ENCODE data around the gene HS6ST3. TPM values are rescaled to one million over a fixed set of nuclear protein-coding genes. Genes with fewer than 3 reads are reported as not detected.

HS6ST3 gene
- total and polyA plus RNA-seq, 10 donors: 0.03 TPM; not detected in 9

DNA sequence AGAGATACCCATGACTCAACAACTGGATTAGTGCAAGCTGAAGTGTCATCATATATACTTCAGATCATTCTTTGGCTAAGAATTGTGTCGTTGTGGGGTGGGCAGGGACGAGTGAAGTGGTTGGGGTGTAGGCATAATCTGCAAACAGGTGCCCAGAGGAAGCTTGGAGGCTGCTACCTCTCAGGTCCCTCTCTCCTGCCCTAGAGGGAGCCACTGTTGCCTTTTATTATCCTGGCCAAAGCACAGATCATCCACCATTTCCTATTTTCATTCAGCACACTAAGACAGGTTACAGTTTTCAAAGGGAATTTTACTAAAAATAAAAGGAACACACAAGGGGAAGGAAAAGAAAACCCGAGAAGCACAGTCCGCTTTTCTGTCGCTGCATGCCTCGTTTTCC is 126.6 kb downstream of the HS6ST3 start:
- intact Hi-C loops (cut with DNase I; ENCODE audit: low total_unique reads): no loop called here
- TF ChIP-seq POLR2A (IDR thresholded peaks at IDR 0.05): no peak
- TF ChIP-seq, protein P1, sequence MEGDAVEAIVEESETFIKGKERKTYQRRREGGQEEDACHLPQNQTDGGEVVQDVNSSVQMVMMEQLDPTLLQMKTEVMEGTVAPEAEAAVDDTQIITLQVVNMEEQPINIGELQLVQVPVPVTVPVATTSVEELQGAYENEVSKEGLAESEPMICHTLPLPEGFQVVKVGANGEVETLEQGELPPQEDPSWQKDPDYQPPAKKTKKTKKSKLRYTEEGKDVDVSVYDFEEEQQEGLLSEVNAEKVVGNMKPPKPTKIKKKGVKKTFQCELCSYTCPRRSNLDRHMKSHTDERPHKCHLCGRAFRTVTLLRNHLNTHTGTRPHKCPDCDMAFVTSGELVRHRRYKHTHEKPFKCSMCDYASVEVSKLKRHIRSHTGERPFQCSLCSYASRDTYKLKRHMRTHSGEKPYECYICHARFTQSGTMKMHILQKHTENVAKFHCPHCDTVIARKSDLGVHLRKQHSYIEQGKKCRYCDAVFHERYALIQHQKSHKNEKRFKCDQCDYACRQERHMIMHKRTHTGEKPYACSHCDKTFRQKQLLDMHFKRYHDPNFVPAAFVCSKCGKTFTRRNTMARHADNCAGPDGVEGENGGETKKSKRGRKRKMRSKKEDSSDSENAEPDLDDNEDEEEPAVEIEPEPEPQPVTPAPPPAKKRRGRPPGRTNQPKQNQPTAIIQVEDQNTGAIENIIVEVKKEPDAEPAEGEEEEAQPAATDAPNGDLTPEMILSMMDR (IDR thresholded peaks at IDR 0.05 in 8 of 11, conservative IDR thresholded peaks at IDR 0.05 in 3 of 11): no peak
- TF ChIP-seq POLR2AphosphoS5 (IDR thresholded peaks at IDR 0.05): no peak
- WGBS, 5 donors: 78 to 93% (median 80%) methylated on average over 6 of the region's 6 CpGs
- Histone ChIP-seq H3K4me3 (no peak overlapping the region), H3K4me1 (no peaks in the 10 kb centered on the region), H3K9me3 (no peaks in the 10 kb centered on the region), H3K36me3 (no peaks in the 10 kb centered on the region), H3K27me3 (replicated peaks in 1 of 7) (no peaks in the 10 kb centered on the region), H3K27ac (no peak overlapping the region)
- no peak for DNase-seq

DNA sequence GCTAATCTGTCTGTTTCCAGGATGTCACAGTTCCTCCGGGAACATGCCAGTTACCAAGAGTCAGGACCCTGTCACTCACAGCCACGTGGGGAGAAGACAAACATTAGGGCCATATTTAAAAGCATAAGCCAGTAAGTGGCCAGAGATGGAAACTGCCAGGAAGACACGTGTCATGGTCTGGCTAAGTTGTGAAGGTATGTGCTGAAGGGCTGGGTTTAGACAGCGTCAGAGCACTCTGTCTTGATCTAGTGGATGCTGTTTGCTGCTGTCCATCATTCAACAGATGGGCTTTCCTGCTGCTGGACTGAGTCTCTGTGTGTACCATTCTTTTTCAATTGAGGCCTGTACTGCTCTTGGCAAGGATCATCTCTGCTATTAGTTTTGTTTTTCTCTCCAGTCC is 128.6 kb downstream of the HS6ST3 start:
- 49 to 61% (median 58%) methylated on average over 4 of the region's 4 CpGs for WGBS, 5 donors
- Histone ChIP-seq H3K27me3 (replicated peaks in 1 of 7) (no peaks in the 10 kb centered on the region), H3K27ac (no peak overlapping the region), H3K36me3 (no peaks in the 10 kb centered on the region), H3K9me3 (no peaks in the 10 kb centered on the region), H3K4me1 (no peaks in the 10 kb centered on the region), H3K4me3 (no peak overlapping the region)
- intact Hi-C loops (cut with DNase I; ENCODE audit: low total_unique reads): no loop called here
- TF ChIP-seq POLR2AphosphoS5 (IDR thresholded peaks at IDR 0.05): peak in 1 of 3 donors; percentile 7
- no peak for TF ChIP-seq POLR2A (IDR thresholded peaks at IDR 0.05)
- no peak for DNase-seq

DNA sequence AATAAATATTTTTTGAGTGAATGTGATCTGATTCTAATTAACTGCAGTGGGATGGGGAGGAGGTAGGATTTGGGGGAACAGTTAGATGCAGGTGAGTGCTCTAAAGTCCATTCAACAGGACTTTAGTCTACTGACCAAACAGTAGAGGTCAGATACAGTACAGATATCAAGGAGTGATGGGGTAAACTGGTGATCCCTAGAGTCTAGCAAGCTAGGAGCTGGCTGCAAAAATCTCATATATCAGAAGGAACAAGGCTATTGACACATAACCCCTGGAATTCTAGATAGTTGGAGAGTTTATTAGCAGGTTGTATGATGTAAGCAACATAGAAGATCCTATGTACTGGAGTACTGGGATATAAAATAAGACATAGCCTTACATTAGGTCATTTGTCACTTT is 131.6 kb downstream of the HS6ST3 start:
- Histone ChIP-seq H3K9me3 (no peaks in the 10 kb centered on the region), H3K4me3 (no peak overlapping the region), H3K4me1 (no peaks in the 10 kb centered on the region), H3K27ac (no peak overlapping the region), H3K27me3 (replicated peaks in 1 of 7) (no peaks in the 10 kb centered on the region), H3K36me3 (no peaks in the 10 kb centered on the region)
- DNase-seq: no peak
- TF ChIP-seq, protein P1 (IDR thresholded peaks at IDR 0.05 in 8 of 11, conservative IDR thresholded peaks at IDR 0.05 in 3 of 11): no peak
- TF ChIP-seq POLR2AphosphoS5 (IDR thresholded peaks at IDR 0.05) (no peak), POLR2A (IDR thresholded peaks at IDR 0.05) (no peak)
- intact Hi-C loops (cut with DNase I; ENCODE audit: low total_unique reads): no loop called here

DNA sequence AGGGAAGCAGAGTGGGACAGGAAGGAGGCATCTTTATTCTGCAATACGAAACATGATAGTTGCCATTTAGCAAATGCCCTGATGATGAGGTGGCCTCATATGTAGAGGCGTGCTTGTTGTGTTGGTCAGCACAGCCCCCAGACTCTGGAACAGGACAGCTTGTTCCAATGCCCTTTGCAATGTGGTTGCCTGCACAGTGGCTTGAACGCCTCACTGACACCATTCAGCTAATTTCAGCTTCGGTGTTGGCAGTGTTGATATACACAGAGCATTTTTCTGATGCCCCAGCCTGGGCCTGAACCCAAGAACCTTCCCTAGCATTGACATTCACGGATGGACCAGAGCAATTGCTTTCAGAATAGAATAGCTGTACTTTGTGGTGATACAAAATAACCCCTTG is 133.3 kb downstream of the HS6ST3 start:
- H3K4me3 ChIP-seq: no peak overlapping the region
- H3K27ac ChIP-seq: no peak overlapping the region
- H3K36me3 ChIP-seq: no peaks in the 10 kb centered on the region
- no peaks in the 10 kb centered on the region for H3K4me1 ChIP-seq
- WGBS, 5 donors: 70 to 87% (median 84%) methylated on average over 5 of the region's 5 CpGs
- no peaks in the 10 kb centered on the region for H3K27me3 ChIP-seq (replicated peaks in 1 of 7)
- intact Hi-C loops (cut with DNase I; ENCODE audit: low total_unique reads): no loop called here
- DNase-seq: no peak
- H3K9me3 ChIP-seq: no peaks in the 10 kb centered on the region
- no peak for TF ChIP-seq POLR2A (IDR thresholded peaks at IDR 0.05)
- no peak for TF ChIP-seq POLR2AphosphoS5 (IDR thresholded peaks at IDR 0.05)
- TF ChIP-seq, protein P1 (IDR thresholded peaks at IDR 0.05 in 8 of 11, conservative IDR thresholded peaks at IDR 0.05 in 3 of 11): no peak

DNA sequence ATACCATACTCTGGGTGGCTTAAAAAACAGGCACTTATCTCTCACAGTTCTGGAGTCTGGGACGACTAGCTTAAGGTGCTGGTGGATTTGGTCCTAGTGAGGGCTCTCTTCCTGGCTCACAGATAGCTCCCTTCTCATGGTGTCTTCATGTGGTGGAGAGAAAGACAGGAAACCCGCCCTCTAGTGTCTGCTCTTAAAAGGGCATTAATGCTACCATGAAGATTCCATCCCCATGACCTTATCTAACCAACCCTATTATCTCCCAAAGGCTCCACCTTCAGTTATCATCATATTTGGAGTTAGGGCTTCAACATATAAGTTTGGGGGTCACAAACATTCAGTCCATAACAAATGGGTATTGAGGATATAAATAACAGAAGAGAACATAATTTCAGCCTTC is 139.4 kb downstream of the HS6ST3 start:
- H3K4me1 ChIP-seq: no peaks in the 10 kb centered on the region
- TF ChIP-seq POLR2A (IDR thresholded peaks at IDR 0.05) (no peak), POLR2AphosphoS5 (IDR thresholded peaks at IDR 0.05) (no peak)
- TF ChIP-seq, protein P1 (IDR thresholded peaks at IDR 0.05 in 8 of 11, conservative IDR thresholded peaks at IDR 0.05 in 3 of 11): peak in 3 of 11 experiments; percentile 11 to 28 (median 21)
- WGBS, 5 donors: 9 to 31% (median 26%) methylated on average over 2 of the region's 2 CpGs
- H3K27ac ChIP-seq: no peak overlapping the region
- intact Hi-C loops (cut with DNase I; ENCODE audit: low total_unique reads): no loop called here
- H3K36me3 ChIP-seq: no peaks in the 10 kb centered on the region
- no peaks in the 10 kb centered on the region for H3K27me3 ChIP-seq (replicated peaks in 1 of 7)
- H3K9me3 ChIP-seq: no peaks in the 10 kb centered on the region
- H3K4me3 ChIP-seq: no peak overlapping the region
- no peak for DNase-seq

Data from spleen (tissue), 11 donors.